K562 (cell line): ENCODE data around the gene ENTR1. TPM values are rescaled to one million over a fixed set of nuclear protein-coding genes. Genes with fewer than 3 reads are reported as not detected.
A peak's percentile ranks its signal among the peaks of the same experiment; 100 is the strongest.

ENCODE experiments used
- ATF1 ChIP-seq, 2 experiments: fragments of 450-650 bp in 1 of 2; IDR thresholded peaks; 2 replicates each; pipeline ENCODE4 v1.6.1; 2016; ENCODE audit warnings: missing compliant biosample characterization in 1 of 2, missing genetic modification characterization in 1 of 2
- CBX5 ChIP-seq: IDR thresholded peaks from 2 replicates; pipeline ENCODE4 v1.6.1; 2014; ENCODE audit warnings: low read depth, borderline replicate concordance
- CREM ChIP-seq: IDR thresholded peaks from 2 replicates; pipeline ENCODE4 v1.6.1; 2014; ENCODE audit warnings: antibody characterized with exemption, low read depth
- E2F3 ChIP-seq: fragments of 250-450 bp; sonication (Bioruptor Pico); IDR thresholded peaks from 2 replicates; pipeline ENCODE4 v1.4.0; 2020; ENCODE audit warnings: mild to moderate bottlenecking
- GABPB1 ChIP-seq: sonication (generic); formaldehyde crosslinking; IDR thresholded peaks from 2 replicates; pipeline ENCODE4 v1.8.0; 2022; ENCODE audit warnings: mild to moderate bottlenecking, missing genetic modification reagents
- GATAD2B ChIP-seq: fragments of 450-650 bp; IDR thresholded peaks from 2 replicates; pipeline ENCODE4 v1.6.1; 2017; ENCODE audit warnings: mild to moderate bottlenecking, borderline replicate concordance
- HCFC1 ChIP-seq: IDR thresholded peaks from 2 replicates; pipeline ENCODE4 v1.6.1; 2012; ENCODE audit warnings: low read depth, low read length, improper control_type of control experiment
- HLTF ChIP-seq: fragments of 450-650 bp; IDR thresholded peaks from 2 replicates; pipeline ENCODE4 v1.6.1; 2016
- HMG20A ChIP-seq: fragments of 450-650 bp; formaldehyde crosslinking; conservative IDR thresholded peaks from 2 replicates; pipeline ENCODE4 v1.4.0; 2020; ENCODE audit warnings: mild to moderate bottlenecking, mixed read lengths
- NCOR1 ChIP-seq: fragments of 450-650 bp; IDR thresholded peaks from 2 replicates; pipeline ENCODE4 v1.6.1; 2016; ENCODE audit warnings: mild to moderate bottlenecking, moderate library complexity
- NELFE ChIP-seq: IDR thresholded peaks from 2 replicates; pipeline ENCODE4 v1.6.1; 2011; ENCODE audit warnings: mild to moderate bottlenecking; ENCODE audit not compliant: insufficient read depth, insufficient read length
- POLR2A ChIP-seq: fragments of 450-650 bp; conservative IDR thresholded peaks from 2 replicates; pipeline ENCODE4 v1.6.1; 2016
- RAD21 ChIP-seq, 2 experiments: fragments of 250-450 bp in 1 of 2; fragments of 450-650 bp in 1 of 2; sonication (Bioruptor Pico) in 1 of 2; formaldehyde crosslinking in 1 of 2; IDR thresholded peaks in 1 of 2; conservative IDR thresholded peaks in 1 of 2; 2 replicates each; pipeline versions ENCODE4 v1.4.0 to v1.8.0; 2020 to 2022; ENCODE audit warnings: mild to moderate bottlenecking in 2 of 2, moderate library complexity in 1 of 2
- RBFOX2 ChIP-seq: fragments of 200-400 bp; formaldehyde crosslinking; IDR thresholded peaks from 2 replicates; pipeline ENCODE4 v1.6.1; 2017; ENCODE audit warnings: low read depth, mild to moderate bottlenecking, low read length, moderate library complexity
- SMARCA5 ChIP-seq: fragments of 450-650 bp; IDR thresholded peaks from 2 replicates; pipeline ENCODE4 v1.6.1; 2016
- SMC3 ChIP-seq: conservative IDR thresholded peaks from 2 replicates; pipeline ENCODE4 v1.6.1; 2011; ENCODE audit warnings: low read depth, low read length, improper control_type of control experiment; ENCODE audit not compliant: insufficient read depth
- TARDBP ChIP-seq: fragments of 450-650 bp; IDR thresholded peaks from 2 replicates; pipeline ENCODE4 v1.6.1; 2016
- ZFP30 ChIP-seq: fragments of 250-450 bp; sonication (Bioruptor Pico); IDR thresholded peaks from 2 replicates; pipeline ENCODE4 v1.8.0; 2022; ENCODE audit warnings: moderate library complexity, mild to moderate bottlenecking, inconsistent platforms, borderline replicate concordance
- ZFP36 ChIP-seq: fragments of 150-350 bp; IDR thresholded peaks from 2 replicates; pipeline ENCODE4 v1.6.1; 2018; ENCODE audit warnings: low read length, low read depth; ENCODE audit not compliant: partially characterized antibody
- ZNF134 ChIP-seq: fragments of 250-450 bp; sonication (Bioruptor Pico); conservative IDR thresholded peaks from 2 replicates; pipeline ENCODE4 v1.4.0; 2020
- ZNF282 ChIP-seq: sonication (generic); formaldehyde crosslinking; IDR thresholded peaks from 2 replicates; pipeline ENCODE4 v1.8.1; 2023; ENCODE audit warnings: missing genetic modification reagents
- polyA plus RNA-seq, 8 experiments: library from polyadenylated mRNA; depleted of rRNA in 4 of 8; stranded (reverse) in 5 of 8; unstranded in 3 of 8; fragments of >200 nt; fragmentation: Nextera tagmentation in 2 of 8; fragmentation: Illumina TruSeq in 1 of 8; extraction: Ambion mirVana in 2 of 8; extraction: Trizol in 1 of 8; gene quantifications; 2 replicates each; pipeline versions ENCODE4 v1.2.1 to v1.2.3, GENCODE V29; 2011 to 2014; ENCODE audit warnings: inconsistent platforms in 1 of 8, missing spikeins in 1 of 8
- total RNA-seq, 7 experiments: library from RNA; depleted of rRNA in 6 of 7; stranded (reverse); fragments of >200 nt in 6 of 7; fragmentation: Illumina TruSeq in 2 of 7; extraction: Trizol in 2 of 7; gene quantifications; 2 replicates each; pipeline versions ENCODE4 v1.2.1 to v1.2.3, GENCODE V29; 2011 to 2021; ENCODE audit warnings: low replicate concordance in 1 of 7
- TF ChIP-seq, protein P1 (sequence below): sonication (generic); formaldehyde crosslinking; IDR thresholded peaks from 2 replicates; pipeline ENCODE4 v1.8.1; 2023; ENCODE audit warnings: mild to moderate bottlenecking, missing genetic modification reagents, moderate library complexity
- TF ChIP-seq, protein P2 (sequence below): fragments of 450-650 bp; IDR thresholded peaks from 2 replicates; pipeline ENCODE4 v1.6.1; 2014; ENCODE audit warnings: low read depth, mild to moderate bottlenecking, moderate library complexity, borderline replicate concordance
- TF ChIP-seq, protein P3 (sequence below): IDR thresholded peaks from 2 replicates; pipeline ENCODE4 v1.6.1; 2014; ENCODE audit warnings: antibody characterized with exemption
- TF ChIP-seq, protein P4 (sequence below): sonication (generic); IDR thresholded peaks from 2 replicates; pipeline ENCODE4 v1.6.1; 2016

The ENTR1 gene
- total and polyA plus RNA-seq, 9 of the 15 experiments (the other 6 are each of a cell fraction or from before 2014, with no cell fraction given), result 6.7 to 106 (median 72.6) TPM

DNA sequence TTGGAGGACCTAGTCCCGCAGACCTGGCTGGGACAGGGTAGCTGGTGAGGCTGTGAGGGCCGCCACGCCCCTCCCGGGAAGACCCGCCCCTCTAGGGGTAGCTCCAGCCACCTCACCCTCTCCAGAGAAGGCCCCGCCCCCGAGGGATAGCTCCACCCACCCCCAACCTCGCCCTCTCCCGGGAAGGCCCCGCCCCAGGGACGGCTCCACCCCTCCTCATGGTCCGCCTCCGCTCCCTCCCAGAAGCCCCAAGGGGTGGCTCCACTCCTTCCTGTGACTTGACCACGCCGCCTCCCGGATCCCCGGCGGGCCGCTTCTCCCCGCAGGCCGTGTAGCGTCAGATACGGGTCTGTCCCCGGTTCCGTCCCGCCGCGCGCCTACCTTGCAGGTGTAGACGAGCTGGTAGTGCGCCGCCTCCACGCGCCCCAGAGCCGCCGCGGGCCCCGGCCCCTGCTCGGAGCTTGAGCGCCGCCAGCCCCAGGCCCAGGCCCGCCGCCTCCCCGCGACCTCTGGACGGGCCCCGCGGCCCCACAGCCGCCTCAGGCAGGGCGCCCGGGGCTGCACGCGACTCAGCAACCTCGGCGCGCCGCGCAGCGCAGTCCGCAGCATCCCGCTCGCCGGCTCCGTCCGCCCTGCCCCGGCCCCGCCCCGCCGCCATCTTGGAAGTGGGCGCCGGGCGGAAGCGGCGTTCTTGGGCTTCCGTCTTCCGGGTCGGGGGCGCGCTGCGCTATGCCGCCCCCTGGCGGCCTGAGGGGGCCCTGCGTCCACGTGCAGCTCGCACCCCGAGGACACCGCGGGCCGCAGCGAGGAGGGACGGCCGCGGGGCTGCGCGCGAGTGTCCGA is 47.1 kb downstream of the ENTR1 start, which contains the start of gene DNLZ (continued):
- TF ChIP-seq NELFE (no peak), CREM (peak; percentile 87), E2F3 (CRISPR knock-in tag) (peak; percentile 86; the same call in 1 of the 2 replicates), ZNF134 (CRISPR knock-in tag) (0 out of 2 replicates have a peak, but pooled peaks have one; percentile 39), CBX5 (no peak), SMARCA5 (no peak), TARDBP (peak; percentile 75; the same call in 1 of the 2 replicates), HCFC1 (peak; percentile 93), NCOR1 (peak; percentile 40), GABPB1 (CRISPR knock-in tag) (peak; percentile 95), RBFOX2 (peak; percentile 87), ZFP36 (peak; percentile 12), GATAD2B (peak; percentile 99), RAD21 (CRISPR knock-in tag; conservative IDR thresholded peaks at IDR 0.05 in 1 of 2, IDR thresholded peaks at IDR 0.05 in 1 of 2) (peak; percentile 50 to 54), SMC3 (peak; percentile 50; the same call in 1 of the 2 replicates), POLR2A (peak; percentile 91), ATF1 (CRISPR knock-in tag; IDR thresholded peaks at IDR 0.05) (no peak), ATF1 (tag; IDR thresholded peaks at IDR 0.05) (peak; percentile 69), ZNF282 (CRISPR knock-in tag) (peak; percentile 85), ZFP30 (no peak), HLTF (no peak), HMG20A (CRISPR knock-in tag) (no peak)
- TF ChIP-seq, protein P1, sequence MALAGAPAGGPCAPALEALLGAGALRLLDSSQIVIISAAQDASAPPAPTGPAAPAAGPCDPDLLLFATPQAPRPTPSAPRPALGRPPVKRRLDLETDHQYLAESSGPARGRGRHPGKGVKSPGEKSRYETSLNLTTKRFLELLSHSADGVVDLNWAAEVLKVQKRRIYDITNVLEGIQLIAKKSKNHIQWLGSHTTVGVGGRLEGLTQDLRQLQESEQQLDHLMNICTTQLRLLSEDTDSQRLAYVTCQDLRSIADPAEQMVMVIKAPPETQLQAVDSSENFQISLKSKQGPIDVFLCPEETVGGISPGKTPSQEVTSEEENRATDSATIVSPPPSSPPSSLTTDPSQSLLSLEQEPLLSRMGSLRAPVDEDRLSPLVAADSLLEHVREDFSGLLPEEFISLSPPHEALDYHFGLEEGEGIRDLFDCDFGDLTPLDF (CRISPR knock-in tag), result peak; percentile 95
- TF ChIP-seq, protein P2, sequence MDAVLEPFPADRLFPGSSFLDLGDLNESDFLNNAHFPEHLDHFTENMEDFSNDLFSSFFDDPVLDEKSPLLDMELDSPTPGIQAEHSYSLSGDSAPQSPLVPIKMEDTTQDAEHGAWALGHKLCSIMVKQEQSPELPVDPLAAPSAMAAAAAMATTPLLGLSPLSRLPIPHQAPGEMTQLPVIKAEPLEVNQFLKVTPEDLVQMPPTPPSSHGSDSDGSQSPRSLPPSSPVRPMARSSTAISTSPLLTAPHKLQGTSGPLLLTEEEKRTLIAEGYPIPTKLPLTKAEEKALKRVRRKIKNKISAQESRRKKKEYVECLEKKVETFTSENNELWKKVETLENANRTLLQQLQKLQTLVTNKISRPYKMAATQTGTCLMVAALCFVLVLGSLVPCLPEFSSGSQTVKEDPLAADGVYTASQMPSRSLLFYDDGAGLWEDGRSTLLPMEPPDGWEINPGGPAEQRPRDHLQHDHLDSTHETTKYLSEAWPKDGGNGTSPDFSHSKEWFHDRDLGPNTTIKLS, result peak; percentile 74; the same call in 1 of the 2 replicates
- TF ChIP-seq, protein P3, sequence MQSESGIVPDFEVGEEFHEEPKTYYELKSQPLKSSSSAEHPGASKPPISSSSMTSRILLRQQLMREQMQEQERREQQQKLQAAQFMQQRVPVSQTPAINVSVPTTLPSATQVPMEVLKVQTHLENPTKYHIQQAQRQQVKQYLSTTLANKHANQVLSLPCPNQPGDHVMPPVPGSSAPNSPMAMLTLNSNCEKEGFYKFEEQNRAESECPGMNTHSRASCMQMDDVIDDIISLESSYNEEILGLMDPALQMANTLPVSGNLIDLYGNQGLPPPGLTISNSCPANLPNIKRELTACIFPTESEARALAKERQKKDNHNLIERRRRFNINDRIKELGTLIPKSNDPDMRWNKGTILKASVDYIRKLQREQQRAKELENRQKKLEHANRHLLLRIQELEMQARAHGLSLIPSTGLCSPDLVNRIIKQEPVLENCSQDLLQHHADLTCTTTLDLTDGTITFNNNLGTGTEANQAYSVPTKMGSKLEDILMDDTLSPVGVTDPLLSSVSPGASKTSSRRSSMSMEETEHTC, result peak; percentile 73
- TF ChIP-seq, protein P4, sequence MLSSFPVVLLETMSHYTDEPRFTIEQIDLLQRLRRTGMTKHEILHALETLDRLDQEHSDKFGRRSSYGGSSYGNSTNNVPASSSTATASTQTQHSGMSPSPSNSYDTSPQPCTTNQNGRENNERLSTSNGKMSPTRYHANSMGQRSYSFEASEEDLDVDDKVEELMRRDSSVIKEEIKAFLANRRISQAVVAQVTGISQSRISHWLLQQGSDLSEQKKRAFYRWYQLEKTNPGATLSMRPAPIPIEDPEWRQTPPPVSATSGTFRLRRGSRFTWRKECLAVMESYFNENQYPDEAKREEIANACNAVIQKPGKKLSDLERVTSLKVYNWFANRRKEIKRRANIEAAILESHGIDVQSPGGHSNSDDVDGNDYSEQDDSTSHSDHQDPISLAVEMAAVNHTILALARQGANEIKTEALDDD, result no peak
